Measurements from ENCODE around the gene RET.

Gene RET

DNA sequence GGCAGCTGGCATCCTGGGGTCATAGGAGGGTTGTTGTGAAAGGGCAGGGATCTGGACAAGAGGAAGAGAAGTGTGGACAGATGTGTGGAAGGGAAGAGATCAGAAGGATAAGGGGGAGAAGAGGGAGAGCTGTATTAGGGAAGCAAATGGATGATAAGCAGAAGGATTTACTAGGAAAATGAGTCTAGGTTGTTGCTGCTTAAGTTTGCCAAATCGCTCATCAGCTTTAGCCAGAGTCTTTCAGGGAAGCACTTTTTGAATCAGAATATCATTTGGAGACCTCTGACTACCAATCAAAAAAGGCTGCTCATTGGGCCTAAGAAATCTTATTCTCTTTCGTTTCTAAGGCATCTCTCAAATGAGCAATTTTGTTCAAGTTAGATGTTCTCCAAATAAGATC lies 58.8 kb downstream of the RET start:
- Histone ChIP-seq H3K4me3 (no peak overlapping the region), H3K27ac (no peak overlapping the region)
- no peak for DNase-seq (ENCODE audit: low spot score)
- no peak for TF ChIP-seq CTCF (IDR thresholded peaks at IDR 0.05)

DNA sequence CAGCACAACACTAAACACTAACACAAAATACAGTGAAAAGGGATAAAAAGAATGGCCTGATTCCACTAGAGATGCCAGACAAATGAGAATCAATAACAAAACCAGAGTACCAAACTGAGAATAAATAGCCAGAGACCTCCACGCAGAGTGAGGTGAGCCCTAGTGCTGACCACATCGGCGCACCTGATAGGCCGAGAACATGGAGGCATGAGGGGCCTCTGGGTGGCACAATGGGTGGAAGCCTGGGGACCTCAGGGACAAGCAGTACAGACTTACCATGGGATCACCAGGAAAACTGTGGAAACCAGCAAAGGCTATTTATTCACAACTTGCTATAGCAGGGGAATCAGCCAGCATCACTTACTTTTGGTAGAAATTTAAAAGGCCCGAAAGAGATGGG lies 59.6 kb downstream of the RET start:
- no peak for TF ChIP-seq CTCF (IDR thresholded peaks at IDR 0.05)
- no peak overlapping the region for H3K27ac ChIP-seq
- DNase-seq (ENCODE audit: low spot score), result no peak
- no peak overlapping the region for H3K4me3 ChIP-seq

GRCh38 chr10:43136995-43137716 lies 60.3 kb downstream of the RET start:
- DNase-seq (ENCODE audit: low spot score), result no peak
- no peak for TF ChIP-seq CTCF (IDR thresholded peaks at IDR 0.05)

DNA sequence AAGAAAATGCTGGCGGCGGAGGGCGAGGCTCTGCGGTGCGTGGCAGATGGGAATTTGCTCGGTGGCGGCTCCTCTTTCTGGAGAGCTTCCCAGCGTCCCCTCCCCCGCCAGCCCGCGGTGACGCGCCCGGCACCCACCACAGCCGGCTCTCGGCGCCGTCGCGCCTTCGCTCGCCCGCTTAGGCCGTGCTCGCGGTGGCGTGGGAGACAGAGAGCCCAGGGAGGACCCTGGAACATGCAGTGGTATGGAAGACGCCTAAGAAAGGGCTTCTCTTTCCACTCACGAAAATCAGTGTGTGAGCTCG lies 60.8 kb downstream of the RET start:
- DNase-seq (ENCODE audit: low spot score), result no peak
- Histone ChIP-seq H3K4me3 (peak overlapping the region; percentile 88), H3K27ac (peak overlapping the region; percentile 92 to 97)
- TF ChIP-seq CTCF (IDR thresholded peaks at IDR 0.05), result no peak

More at GRCh38 chr10:43136995-43137716, 60.3 kb downstream of the RET start:
- Histone ChIP-seq H3K27ac (peak overlapping the region; percentile 92 to 97), H3K4me3 (peak overlapping the region; percentile 88)

- TF ChIP-seq CTCF (IDR thresholded peaks at IDR 0.05), result no peak
- peak within 1 kb of the TSS; percentile 88 for H3K4me3 ChIP-seq
- H3K27ac ChIP-seq, result peak within 1 kb of the TSS; percentile 92 to 97
- DNase-seq (ENCODE audit: low spot score), result peak; percentile 90
These were observed 61.3 kb downstream of the RET start, which contains the start of gene CSGALNACT2 for GRCh38 chr10:43138021-43138756. Gene CSGALNACT2, plus strand, starts transcription at chr10:43138445. Its CDS starts 16,705 bp downstream, at chr10:43155150.

DNA sequence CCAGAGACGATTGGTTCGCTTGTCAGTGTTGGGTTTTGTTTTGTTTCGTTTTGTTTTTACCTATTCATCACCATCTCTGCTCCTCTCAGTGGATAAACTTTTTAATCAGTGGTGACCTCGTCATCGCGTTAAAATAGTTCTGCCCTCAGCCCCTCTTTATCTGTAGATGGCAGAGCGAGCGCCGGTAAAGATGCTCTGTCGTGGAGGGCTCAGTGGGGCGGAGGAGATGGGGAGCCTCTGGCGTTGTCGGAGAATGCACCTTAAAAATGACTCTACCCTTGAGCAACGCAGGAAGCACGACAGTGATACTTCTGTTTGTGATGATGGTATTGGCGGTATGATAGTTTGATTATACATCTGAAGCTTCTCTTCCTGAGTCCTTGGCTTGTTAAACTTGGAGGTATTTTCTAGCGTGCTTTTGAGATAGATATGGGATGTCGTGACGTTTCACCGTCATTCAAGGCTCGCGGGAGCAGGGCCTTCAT lies 61.9 kb downstream of the RET start:
- DNase-seq (ENCODE audit: low spot score), result no peak
- no peak for TF ChIP-seq CTCF (IDR thresholded peaks at IDR 0.05)
- peak overlapping the region; percentile 92 to 97 for H3K27ac ChIP-seq
- H3K4me3 ChIP-seq, result peak overlapping the region; percentile 88

Measured in coronary artery (tissue), 2 donors.